GM12878 (cell line): Measurements from ENCODE around the gene ITGA3. TPM values are rescaled to one million over a fixed set of nuclear protein-coding genes. Genes with fewer than 3 reads are reported as not detected.

Source experiments
- ATAC-seq: fragments of 200-7000 bp; cut with Tn5 transposase; 3 replicates; pipeline ENCODE4 v1.9.1; 2020; ENCODE audit warnings: mild to moderate bottlenecking, moderate library complexity
- BruUV-seq: library from RNA; stranded (reverse); fragments of 400-500 nt; replicated peaks from 2 replicates; lab custom pipeline; 2021; lab: Mats Ljungman, UMichigan
- CTCF ChIA-PET: fragments of 300-600 bp; sonication (Branson Sonifier 250); formaldehyde crosslinking; extraction: SDS; loops from one replicate; lab custom pipeline; 2021; ENCODE audit warnings: inconsistent platforms; lab: Yijun Ruan, JAX
- POLR2A ChIA-PET: fragments of 350-600 bp; formaldehyde crosslinking; extraction: SDS; loops from one replicate; lab custom pipeline; 2021; ENCODE audit warnings: inconsistent platforms; lab: Charles Lee
- RAD21 ChIA-PET: fragments of 300-600 bp; sonication (Branson Sonifier 250); formaldehyde crosslinking; loops from one replicate; lab custom pipeline; 2023; ENCODE audit warnings: antibody characterized with exemption; ENCODE audit not compliant: unreplicated experiment; lab: Charles Lee
- SMC1A ChIA-PET: fragments of 300-600 bp; sonication (Branson Sonifier 250); formaldehyde crosslinking; loops from one replicate; lab custom pipeline; 2023; ENCODE audit not compliant: unreplicated experiment, uncharacterized antibody; lab: Charles Lee
- DNase-seq: peaks from one replicate; pipeline ENCODE4 v3.0.0-alpha.2; 2011; ENCODE audit warnings: low read depth, low spot score
- FAIRE-seq: peaks from 3 replicates; lab custom pipeline; 2011; peaks lifted over from hg19 to GRCh38; lab: Jason Lieb, UNC
- H2AFZ ChIP-seq: 2 replicates; pipeline ENCODE4 v1.6.0; 2011; ENCODE audit warnings: low read depth, low read length, control low read depth; ENCODE audit not compliant: control insufficient read depth
- H3K27ac ChIP-seq: 2 replicates; pipeline ENCODE4 v1.5.1; 2011; ENCODE audit warnings: control low read depth; ENCODE audit not compliant: control insufficient read depth, insufficient read depth
- H3K27me3 ChIP-seq, 2 experiments: replicated peaks in 1 of 2; 2 replicates each; pipeline versions ENCODE4 v1.6.0 to v1.6.1; 2011; ENCODE audit warnings: low read length in 1 of 2; ENCODE audit not compliant: control insufficient read depth in 2 of 2, insufficient read depth in 2 of 2
- H3K36me3 ChIP-seq, 2 experiments: 2 replicates each; pipeline ENCODE4 v1.5.1; 2011; ENCODE audit warnings: low read length in 1 of 2; ENCODE audit not compliant: control insufficient read depth in 2 of 2, insufficient read depth in 2 of 2
- H3K4me1 ChIP-seq: 2 replicates; pipeline ENCODE4 v1.6.1; 2011; ENCODE audit warnings: mild to moderate bottlenecking, low read length, moderate library complexity, mixed read lengths; ENCODE audit not compliant: control insufficient read depth, insufficient read depth
- H3K4me2 ChIP-seq: 2 replicates; pipeline ENCODE4 v1.6.0; 2011; ENCODE audit warnings: control low read depth; ENCODE audit not compliant: control insufficient read depth, insufficient read depth
- H3K4me3 ChIP-seq: fragments of 200-600 bp; sonication (generic); 2 replicates; pipeline ENCODE4 v1.5.1; 2016
- H3K79me2 ChIP-seq: 2 replicates; pipeline ENCODE4 v1.6.0; 2011; ENCODE audit warnings: low read length; ENCODE audit not compliant: control insufficient read depth, insufficient read depth
- H3K9ac ChIP-seq: 2 replicates; pipeline ENCODE4 v1.8.0; 2011; ENCODE audit warnings: low read length, control low read depth, mixed read lengths; ENCODE audit not compliant: control insufficient read depth, insufficient read depth
- H3K9me3 ChIP-seq: replicated peaks from 3 replicates; pipeline ENCODE4 v1.5.1; 2011; ENCODE audit warnings: mild to moderate bottlenecking, low read length; ENCODE audit not compliant: control insufficient read depth, insufficient read depth
- H4K20me1 ChIP-seq: 2 replicates; pipeline ENCODE4 v1.6.0; 2011; ENCODE audit not compliant: control insufficient read depth, insufficient read depth
- ASH2L ChIP-seq: fragments of 300-600, 200-600 bp; sonication (generic); IDR thresholded peaks from 2 replicates; pipeline ENCODE4 v1.6.1; 2017; ENCODE audit warnings: low read depth, mild to moderate bottlenecking, borderline replicate concordance
- BRCA1 ChIP-seq: IDR thresholded peaks from 2 replicates; pipeline ENCODE4 v1.6.1; 2011; ENCODE audit warnings: low read depth, low read length, improper control_type of control experiment
- CREM ChIP-seq: IDR thresholded peaks from 2 replicates; pipeline ENCODE4 v1.6.1; 2014; ENCODE audit warnings: antibody characterized with exemption, low read depth
- ETV6 ChIP-seq, 2 experiments: fragments of 450-650 bp in 1 of 2; IDR thresholded peaks in 1 of 2; conservative IDR thresholded peaks in 1 of 2; 2 replicates each; pipeline ENCODE4 v1.6.1; 2014; ENCODE audit warnings: antibody characterized with exemption in 1 of 2, borderline replicate concordance in 1 of 2, low read depth in 1 of 2, mild to moderate bottlenecking in 1 of 2, moderate library complexity in 1 of 2
- JUNB ChIP-seq: IDR thresholded peaks from 2 replicates; pipeline ENCODE4 v1.6.1; 2016; ENCODE audit warnings: antibody characterized with exemption, mild to moderate bottlenecking
- LARP7 ChIP-seq: fragments of 450-650 bp; IDR thresholded peaks from 2 replicates; pipeline ENCODE4 v1.6.1; 2017; ENCODE audit warnings: mild to moderate bottlenecking
- SMC3 ChIP-seq: IDR thresholded peaks from 2 replicates; pipeline ENCODE4 v1.6.1; 2011; ENCODE audit warnings: low read length, improper control_type of control experiment, borderline replicate concordance
- TCF12 ChIP-seq: IDR thresholded peaks from 2 replicates; pipeline ENCODE4 v1.6.1; 2011; ENCODE audit warnings: low read depth, mild to moderate bottlenecking, low read length
- YY1 ChIP-seq: IDR thresholded peaks from 2 replicates; pipeline ENCODE4 v1.6.1; 2011; ENCODE audit warnings: low read depth, mild to moderate bottlenecking, low read length
- WGBS: methylation state at CpG from one replicate; pipeline ENCODE4 v1.1.6; 2016; ENCODE audit warnings: low lambda C conversion rate; ENCODE audit not compliant: insufficient replicate concordance, insufficient coverage; ENCODE audit errors: missing lambda C conversion rate; 5-methylcytosine and 5-hydroxymethylcytosine counted together
- in situ Hi-C: fragments of 300-500 bp; cut with MboI; formaldehyde crosslinking; loops from 9 replicates; pipeline ENCODE4 v1.14.3; 2018; ENCODE audit warnings: mixed read lengths
- intact Hi-C: fragments of 100-400 bp; cut with micrococcal nuclease; formaldehyde crosslinking; loops from one replicate; pipeline ENCODE4 v1.14.2; 2022; ENCODE audit not compliant: unreplicated experiment
- polyA plus RNA-seq, 11 experiments: library from polyadenylated mRNA; depleted of rRNA in 4 of 11; unstranded in 6 of 11; stranded (reverse) in 5 of 11; fragments of >200 nt; fragmentation: Nextera tagmentation in 4 of 11; fragmentation: Illumina TruSeq in 1 of 11; extraction: Ambion mirVana in 4 of 11; extraction: Trizol in 1 of 11; gene quantifications; 1 replicate in 1 of 11; 2 replicates in 10 of 11; pipeline versions ENCODE4 v1.2.1 to v1.2.3, GENCODE V29; 2011 to 2016; ENCODE audit warnings: inconsistent platforms in 2 of 11, missing spikeins in 2 of 11, low read depth in 1 of 11
- total RNA-seq, 4 experiments: library from RNA; depleted of rRNA in 3 of 4; stranded (reverse); fragments of >200 nt in 3 of 4; fragmentation: Illumina TruSeq in 1 of 4; extraction: Trizol in 1 of 4; gene quantifications; 2 replicates each; pipeline versions ENCODE4 v1.2.1 to v1.2.3, GENCODE V29; 2013 to 2021
- TF ChIP-seq, protein P1 (sequence below): fragments of 450-650 bp; IDR thresholded peaks from 2 replicates; pipeline ENCODE4 v1.6.1; 2017; ENCODE audit warnings: borderline replicate concordance
- TF ChIP-seq, protein P2 (sequence below): fragments of 450-650 bp; IDR thresholded peaks from 2 replicates; pipeline ENCODE4 v1.6.1; 2016; ENCODE audit warnings: mild to moderate bottlenecking, moderate library complexity, borderline replicate concordance

Gene ITGA3
- total and polyA plus RNA-seq, 10 of the 15 experiments (the other 5 are each of a cell fraction or from before 2014, with no cell fraction given) = 0.29 to 13.4 (median 6.6) TPM

DNA sequence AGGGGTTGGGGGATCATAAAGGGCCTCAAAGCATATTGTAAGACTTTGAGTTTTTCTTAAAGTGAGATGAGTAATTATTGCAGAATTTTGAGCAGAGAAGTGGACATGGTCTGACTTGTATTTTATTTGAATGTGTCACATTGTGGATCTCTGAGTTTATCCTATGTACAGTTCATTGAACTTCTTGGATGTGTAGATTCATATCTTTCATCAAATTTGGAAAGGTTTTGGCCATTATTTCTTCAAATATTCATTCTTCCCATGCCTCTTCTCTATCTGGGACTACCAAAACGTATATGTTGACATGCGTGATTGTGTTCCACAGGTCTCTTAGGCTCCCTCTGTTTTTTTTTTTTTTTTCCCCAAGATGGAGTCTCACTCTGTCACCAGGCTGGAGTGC lies 46.6 kb upstream of the ITGA3 start:
- RAD21 ChIA-PET = no interaction called here
- no peaks in the 10 kb centered on the region for H3K79me2 ChIP-seq
- WGBS = 100% methylated on average over 2 of the region's 2 CpGs
- TF ChIP-seq LARP7 (no peak), TCF12 (no peak), BRCA1 (no peak), ASH2L (no peak), CREM (no peak), JUNB (no peak), SMC3 (no peak), ETV6 (conservative IDR thresholded peaks at IDR 0.05 in 1 of 2, IDR thresholded peaks at IDR 0.05 in 1 of 2; ENCODE audit: borderline replicate concordance in 1 of 2, low read depth in 1 of 2) (no peak), YY1 (no peak)
- TF ChIP-seq, protein P1, sequence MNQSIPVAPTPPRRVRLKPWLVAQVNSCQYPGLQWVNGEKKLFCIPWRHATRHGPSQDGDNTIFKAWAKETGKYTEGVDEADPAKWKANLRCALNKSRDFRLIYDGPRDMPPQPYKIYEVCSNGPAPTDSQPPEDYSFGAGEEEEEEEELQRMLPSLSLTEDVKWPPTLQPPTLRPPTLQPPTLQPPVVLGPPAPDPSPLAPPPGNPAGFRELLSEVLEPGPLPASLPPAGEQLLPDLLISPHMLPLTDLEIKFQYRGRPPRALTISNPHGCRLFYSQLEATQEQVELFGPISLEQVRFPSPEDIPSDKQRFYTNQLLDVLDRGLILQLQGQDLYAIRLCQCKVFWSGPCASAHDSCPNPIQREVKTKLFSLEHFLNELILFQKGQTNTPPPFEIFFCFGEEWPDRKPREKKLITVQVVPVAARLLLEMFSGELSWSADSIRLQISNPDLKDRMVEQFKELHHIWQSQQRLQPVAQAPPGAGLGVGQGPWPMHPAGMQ = no peak
- TF ChIP-seq, protein P2, sequence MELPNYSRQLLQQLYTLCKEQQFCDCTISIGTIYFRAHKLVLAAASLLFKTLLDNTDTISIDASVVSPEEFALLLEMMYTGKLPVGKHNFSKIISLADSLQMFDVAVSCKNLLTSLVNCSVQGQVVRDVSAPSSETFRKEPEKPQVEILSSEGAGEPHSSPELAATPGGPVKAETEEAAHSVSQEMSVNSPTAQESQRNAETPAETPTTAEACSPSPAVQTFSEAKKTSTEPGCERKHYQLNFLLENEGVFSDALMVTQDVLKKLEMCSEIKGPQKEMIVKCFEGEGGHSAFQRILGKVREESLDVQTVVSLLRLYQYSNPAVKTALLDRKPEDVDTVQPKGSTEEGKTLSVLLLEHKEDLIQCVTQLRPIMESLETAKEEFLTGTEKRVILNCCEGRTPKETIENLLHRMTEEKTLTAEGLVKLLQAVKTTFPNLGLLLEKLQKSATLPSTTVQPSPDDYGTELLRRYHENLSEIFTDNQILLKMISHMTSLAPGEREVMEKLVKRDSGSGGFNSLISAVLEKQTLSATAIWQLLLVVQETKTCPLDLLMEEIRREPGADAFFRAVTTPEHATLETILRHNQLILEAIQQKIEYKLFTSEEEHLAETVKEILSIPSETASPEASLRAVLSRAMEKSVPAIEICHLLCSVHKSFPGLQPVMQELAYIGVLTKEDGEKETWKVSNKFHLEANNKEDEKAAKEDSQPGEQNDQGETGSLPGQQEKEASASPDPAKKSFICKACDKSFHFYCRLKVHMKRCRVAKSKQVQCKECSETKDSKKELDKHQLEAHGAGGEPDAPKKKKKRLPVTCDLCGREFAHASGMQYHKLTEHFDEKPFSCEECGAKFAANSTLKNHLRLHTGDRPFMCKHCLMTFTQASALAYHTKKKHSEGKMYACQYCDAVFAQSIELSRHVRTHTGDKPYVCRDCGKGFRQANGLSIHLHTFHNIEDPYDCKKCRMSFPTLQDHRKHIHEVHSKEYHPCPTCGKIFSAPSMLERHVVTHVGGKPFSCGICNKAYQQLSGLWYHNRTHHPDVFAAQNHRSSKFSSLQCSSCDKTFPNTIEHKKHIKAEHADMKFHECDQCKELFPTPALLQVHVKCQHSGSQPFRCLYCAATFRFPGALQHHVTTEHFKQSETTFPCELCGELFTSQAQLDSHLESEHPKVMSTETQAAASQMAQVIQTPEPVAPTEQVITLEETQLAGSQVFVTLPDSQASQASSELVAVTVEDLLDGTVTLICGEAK = no peak
- H3K4me3 ChIP-seq = no peak overlapping the region
- BruUV-seq = no TSS peak
- H3K36me3 ChIP-seq = no peaks in the 10 kb centered on the region
- in situ Hi-C loops (no loop called here), intact Hi-C loops (loop anchor here (5.0 kb wide), 1 partner anchor 288 kb away; no protein-coding TSS in a partner anchor)
- H2AFZ ChIP-seq = no peak overlapping the region
- peaks cover 7% of the 10 kb centered on the region for H3K4me1 ChIP-seq
- DNase-seq (no peak), FAIRE-seq (no peak), ATAC-seq (no peak)
- CTCF ChIA-PET = interaction anchor here (2.1 kb wide), 1 partner anchor 13 kb away, joined by 7 read pairs; no protein-coding TSS in a partner anchor
- no peaks in the 10 kb centered on the region for H3K27me3 ChIP-seq
- H3K27ac ChIP-seq = no peak overlapping the region
- H3K9ac ChIP-seq = no peak overlapping the region
- H3K9me3 ChIP-seq = peaks cover 5% of the 10 kb centered on the region; the same call in 2 of the 3 replicates
- POLR2A ChIA-PET = no interaction called here
- no peaks in the 10 kb centered on the region for H4K20me1 ChIP-seq
- no peak overlapping the region for H3K4me2 ChIP-seq
- SMC1A ChIA-PET = no interaction called here
